Measurements from ENCODE around the gene P4HA2. TPM values are rescaled to one million over a fixed set of nuclear protein-coding genes. Genes with fewer than 3 reads are reported as not detected.

P4HA2 gene
- total RNA-seq, 2 donors from 2014 or later = 16.8 to 18.0 TPM

DNA sequence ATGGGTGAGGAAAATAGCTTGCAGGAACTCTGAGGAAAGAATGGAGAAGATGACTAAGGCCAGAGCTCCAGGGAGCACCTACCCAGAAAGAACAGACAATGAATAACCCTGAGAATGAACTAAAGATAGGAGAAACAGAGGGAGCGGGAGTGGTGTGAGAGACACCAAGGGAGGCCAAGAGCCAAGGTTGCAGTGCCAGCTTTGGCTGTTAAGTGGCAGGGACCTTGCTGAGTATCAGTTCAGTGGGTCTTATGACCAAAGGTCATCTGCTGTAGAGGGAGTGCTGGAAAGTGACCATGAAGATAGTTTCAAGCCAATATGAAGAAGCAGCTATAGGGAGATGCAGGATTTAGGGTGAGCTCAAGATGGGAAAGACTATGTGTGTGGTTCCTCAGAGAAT is 16.7 kb downstream of the P4HA2 start:
- Histone ChIP-seq H3K27me3 (replicated peaks; ENCODE audit: insufficient read depth) (no peaks in the 10 kb centered on the region), H3K27ac (no peak overlapping the region), H3K4me1 (replicated peaks) (no peaks in the 10 kb centered on the region), H3K4me3 (no peak overlapping the region), H3K36me3 (peaks cover 0 to 3% of the 10 kb centered on the region in 2 donors), H3K9me3 (no peaks in the 10 kb centered on the region)
- WGBS = 96% methylated on average over 1 of the region's 1 CpG
- intact Hi-C loops (cut with DNase I) = no loop called here
- DNase-seq (ENCODE audit: low spot score) = no peak
- TF ChIP-seq POLR2A (IDR thresholded peaks at IDR 0.05) = no peak
- TF ChIP-seq, protein P1, sequence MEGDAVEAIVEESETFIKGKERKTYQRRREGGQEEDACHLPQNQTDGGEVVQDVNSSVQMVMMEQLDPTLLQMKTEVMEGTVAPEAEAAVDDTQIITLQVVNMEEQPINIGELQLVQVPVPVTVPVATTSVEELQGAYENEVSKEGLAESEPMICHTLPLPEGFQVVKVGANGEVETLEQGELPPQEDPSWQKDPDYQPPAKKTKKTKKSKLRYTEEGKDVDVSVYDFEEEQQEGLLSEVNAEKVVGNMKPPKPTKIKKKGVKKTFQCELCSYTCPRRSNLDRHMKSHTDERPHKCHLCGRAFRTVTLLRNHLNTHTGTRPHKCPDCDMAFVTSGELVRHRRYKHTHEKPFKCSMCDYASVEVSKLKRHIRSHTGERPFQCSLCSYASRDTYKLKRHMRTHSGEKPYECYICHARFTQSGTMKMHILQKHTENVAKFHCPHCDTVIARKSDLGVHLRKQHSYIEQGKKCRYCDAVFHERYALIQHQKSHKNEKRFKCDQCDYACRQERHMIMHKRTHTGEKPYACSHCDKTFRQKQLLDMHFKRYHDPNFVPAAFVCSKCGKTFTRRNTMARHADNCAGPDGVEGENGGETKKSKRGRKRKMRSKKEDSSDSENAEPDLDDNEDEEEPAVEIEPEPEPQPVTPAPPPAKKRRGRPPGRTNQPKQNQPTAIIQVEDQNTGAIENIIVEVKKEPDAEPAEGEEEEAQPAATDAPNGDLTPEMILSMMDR (IDR thresholded peaks at IDR 0.05) = no peak

DNA sequence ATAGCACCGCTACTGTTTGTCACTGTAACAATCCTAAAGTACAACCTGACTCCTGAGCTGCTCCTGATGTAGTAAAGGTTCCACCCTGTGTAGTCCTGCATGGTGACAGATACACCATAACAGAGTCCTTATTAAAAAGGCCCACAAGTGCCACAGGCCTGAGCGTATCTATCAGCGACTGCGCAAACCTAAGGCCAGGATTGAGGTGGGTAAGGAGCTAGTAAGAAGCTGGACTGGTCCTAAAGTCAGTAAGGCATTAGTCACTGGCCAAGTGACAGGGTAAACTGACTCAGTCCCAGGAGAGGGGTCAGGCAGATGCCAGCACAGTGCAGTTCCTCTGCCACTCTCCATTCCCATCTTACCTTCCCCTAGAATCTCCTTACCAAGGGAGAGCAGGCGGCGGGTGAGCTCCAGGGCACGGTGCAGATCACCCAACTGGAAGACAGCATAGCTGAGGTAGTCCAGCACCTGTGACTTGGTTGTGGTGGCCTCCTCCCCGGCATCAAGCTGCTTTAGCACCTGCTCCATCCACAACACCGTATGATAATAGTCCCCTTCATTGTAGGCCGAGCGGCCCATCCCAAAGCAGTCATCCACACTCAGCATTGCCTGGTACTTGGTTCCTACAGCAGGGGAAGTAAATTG is 17.6 kb downstream of the P4HA2 start:
- Histone ChIP-seq H3K36me3 (peaks cover 0 to 3% of the 10 kb centered on the region in 2 donors), H3K27me3 (replicated peaks; ENCODE audit: insufficient read depth) (no peaks in the 10 kb centered on the region), H3K27ac (no peak overlapping the region), H3K4me1 (replicated peaks) (no peaks in the 10 kb centered on the region), H3K4me3 (no peak overlapping the region), H3K9me3 (no peaks in the 10 kb centered on the region)
- intact Hi-C loops (cut with DNase I) = no loop called here
- no peak for DNase-seq (ENCODE audit: low spot score)
- WGBS = 98% methylated on average over 11 of the region's 11 CpGs
- TF ChIP-seq POLR2AphosphoS5 (IDR thresholded peaks at IDR 0.05) (no peak), POLR2A (IDR thresholded peaks at IDR 0.05) (no peak)
- TF ChIP-seq, protein P1 (IDR thresholded peaks at IDR 0.05) = no peak

DNA sequence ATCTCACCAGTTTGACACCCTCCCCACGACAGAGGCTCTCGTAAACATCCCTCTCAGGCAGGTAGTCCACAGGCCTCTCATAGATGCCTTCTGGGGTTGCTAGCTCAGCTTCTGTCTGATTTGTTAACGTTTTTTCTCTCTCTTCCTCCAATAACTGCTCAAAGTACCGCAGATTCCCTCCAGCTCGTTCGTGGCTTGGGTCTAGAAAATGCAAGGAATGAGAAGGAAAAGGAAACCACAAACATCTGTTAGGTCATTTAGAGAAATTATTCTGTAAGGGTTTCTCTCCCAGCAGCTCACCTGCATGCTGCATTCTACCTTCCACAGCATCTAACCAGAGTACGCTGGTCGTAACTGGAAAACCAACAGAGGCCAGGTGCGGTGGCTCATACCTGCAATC is 18.5 kb downstream of the P4HA2 start:
- no peaks in the 10 kb centered on the region for H3K9me3 ChIP-seq
- no peak for DNase-seq (ENCODE audit: low spot score)
- H3K27ac ChIP-seq = no peak overlapping the region
- no peaks in the 10 kb centered on the region for H3K27me3 ChIP-seq (replicated peaks; ENCODE audit: insufficient read depth)
- H3K36me3 ChIP-seq = peaks cover 0 to 3% of the 10 kb centered on the region in 2 donors
- H3K4me1 ChIP-seq (replicated peaks) = no peaks in the 10 kb centered on the region
- intact Hi-C loops (cut with DNase I) = no loop called here
- H3K4me3 ChIP-seq = no peak overlapping the region
- 79% methylated on average over 9 of the region's 9 CpGs for WGBS
- no peak for TF ChIP-seq POLR2AphosphoS5 (IDR thresholded peaks at IDR 0.05)
- TF ChIP-seq, protein P1 (IDR thresholded peaks at IDR 0.05) = no peak
- no peak for TF ChIP-seq POLR2A (IDR thresholded peaks at IDR 0.05)

DNA sequence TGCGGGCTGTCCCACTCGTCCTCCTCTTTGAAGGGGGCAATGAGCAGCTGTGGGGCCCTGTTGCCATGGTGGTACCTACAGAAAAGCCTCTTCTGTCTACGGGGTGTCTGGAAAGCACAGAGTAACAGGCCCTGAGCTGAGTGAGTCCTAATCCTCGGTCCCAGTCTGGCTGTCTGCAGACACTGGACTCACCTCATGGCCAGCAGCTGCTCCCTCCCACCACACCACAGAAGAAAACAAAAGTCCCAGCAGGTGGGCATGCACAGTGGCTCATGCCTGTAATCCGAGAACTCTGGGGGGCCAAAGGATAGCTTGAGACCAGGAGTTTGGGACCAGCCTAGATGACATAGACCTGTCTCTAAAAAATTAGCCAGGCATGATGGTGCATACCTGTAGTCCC is 19.9 kb downstream of the P4HA2 start:
- intact Hi-C loops (cut with DNase I) = no loop called here
- Histone ChIP-seq H3K27me3 (replicated peaks; ENCODE audit: insufficient read depth) (no peaks in the 10 kb centered on the region), H3K4me3 (no peak overlapping the region), H3K36me3 (no peaks in the 10 kb centered on the region), H3K9me3 (no peaks in the 10 kb centered on the region), H3K4me1 (replicated peaks) (no peaks in the 10 kb centered on the region), H3K27ac (no peak overlapping the region)
- DNase-seq (ENCODE audit: low spot score) = no peak
- TF ChIP-seq POLR2A (IDR thresholded peaks at IDR 0.05) (no peak), POLR2AphosphoS5 (IDR thresholded peaks at IDR 0.05) (no peak)
- TF ChIP-seq, protein P1 (IDR thresholded peaks at IDR 0.05) = no peak
- WGBS = 94% methylated on average over 5 of the region's 5 CpGs

DNA sequence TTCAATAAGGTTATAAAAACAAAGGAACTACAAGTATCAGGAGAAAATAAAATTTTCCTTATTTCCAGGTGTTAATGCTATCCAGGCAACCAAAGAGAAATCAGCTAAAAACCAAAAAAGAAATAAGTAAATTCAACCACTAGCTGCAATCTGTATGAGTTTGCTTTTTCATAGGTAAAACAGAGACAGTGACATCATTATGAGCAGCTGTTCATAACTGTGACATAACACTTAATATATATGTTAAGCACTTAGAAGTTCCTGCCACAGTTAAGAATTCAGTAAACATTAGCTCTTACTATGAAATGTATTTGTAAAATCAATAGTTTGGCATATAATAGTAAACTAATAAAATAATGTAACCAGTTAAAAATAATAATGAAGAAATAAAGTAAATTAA is 20.9 kb downstream of the P4HA2 start:
- intact Hi-C loops (cut with DNase I) = no loop called here
- DNase-seq (ENCODE audit: low spot score) = no peak
- Histone ChIP-seq H3K36me3 (no peaks in the 10 kb centered on the region), H3K27me3 (replicated peaks; ENCODE audit: insufficient read depth) (no peaks in the 10 kb centered on the region), H3K4me3 (no peak overlapping the region), H3K9me3 (no peaks in the 10 kb centered on the region), H3K4me1 (replicated peaks) (no peaks in the 10 kb centered on the region), H3K27ac (no peak overlapping the region)
- TF ChIP-seq POLR2A (IDR thresholded peaks at IDR 0.05) (no peak), POLR2AphosphoS5 (IDR thresholded peaks at IDR 0.05) (no peak)
- TF ChIP-seq, protein P1 (IDR thresholded peaks at IDR 0.05) = no peak
